ENCODE measurements around the gene HAUS3. TPM values are rescaled to one million over a fixed set of nuclear protein-coding genes. Genes with fewer than 3 reads are reported as not detected.

Gene HAUS3
- total RNA-seq, 4 donors from 2014 or later = 7.4 to 29.9 (median 14.2) TPM

- Histone ChIP-seq H3K4me3 (no peak overlapping the region), H3K27me3 (no peaks in the 10 kb centered on the region), H3K27ac (peak overlapping the region; percentile 89 to 93), H3K9me3 (no peaks in the 10 kb centered on the region), H3K36me3 (no peaks in the 10 kb centered on the region), H3K4me1 (peaks cover 9 to 51% of the 10 kb centered on the region in 2 donors)
- intact Hi-C loops (cut with DNase I; ENCODE audit: low total_unique reads) = no loop called here
- DNase-seq = peak in 1 of 2 donors; percentile 17
- TF ChIP-seq CTCF (IDR thresholded peaks at IDR 0.05) = no peak
- no peak for TF ChIP-seq POLR2A (IDR thresholded peaks at IDR 0.05)
Measured at GRCh38 chr4:2258091-2259035, 16.4 kb upstream of the HAUS3 start.

- TF ChIP-seq CTCF (IDR thresholded peaks at IDR 0.05) = no peak
- no peak for TF ChIP-seq POLR2A (IDR thresholded peaks at IDR 0.05)
- Histone ChIP-seq H3K4me3 (no peak overlapping the region), H3K9me3 (no peaks in the 10 kb centered on the region), H3K36me3 (no peaks in the 10 kb centered on the region), H3K27me3 (no peaks in the 10 kb centered on the region), H3K27ac (peak overlapping the region; percentile 89 to 93), H3K4me1 (peaks cover 9 to 55% of the 10 kb centered on the region in 2 donors)
- intact Hi-C loops (cut with DNase I; ENCODE audit: low total_unique reads) = no loop called here
- DNase-seq = peak; percentile 23 to 27
Measured at GRCh38 chr4:2257361-2258081, 15.6 kb upstream of the HAUS3 start.

GRCh38 chr4:2256781-2257191, 14.9 kb upstream of the HAUS3 start:
- Histone ChIP-seq H3K4me3 (no peak overlapping the region), H3K27ac (peak overlapping the region; percentile 89 to 93), H3K36me3 (no peaks in the 10 kb centered on the region), H3K9me3 (no peaks in the 10 kb centered on the region), H3K27me3 (no peaks in the 10 kb centered on the region), H3K4me1 (peaks cover 9 to 55% of the 10 kb centered on the region in 2 donors)
- intact Hi-C loops (cut with DNase I; ENCODE audit: low total_unique reads) = no loop called here
- DNase-seq = peak; percentile 58 to 70
- TF ChIP-seq POLR2A (IDR thresholded peaks at IDR 0.05) = no peak

GRCh38 chr4:2256156-2256731, 14.3 kb upstream of the HAUS3 start:
- no peak for TF ChIP-seq POLR2A (IDR thresholded peaks at IDR 0.05)
- no peak for TF ChIP-seq CTCF (IDR thresholded peaks at IDR 0.05)
- peak; percentile 43 to 50 for DNase-seq
- Histone ChIP-seq H3K27me3 (no peaks in the 10 kb centered on the region), H3K9me3 (no peaks in the 10 kb centered on the region), H3K4me1 (peaks cover 9 to 55% of the 10 kb centered on the region in 2 donors), H3K4me3 (no peak overlapping the region), H3K27ac (peak overlapping the region; percentile 89 to 93), H3K36me3 (no peaks in the 10 kb centered on the region)
- intact Hi-C loops (cut with DNase I; ENCODE audit: low total_unique reads) = no loop called here

GRCh38 chr4:2255501-2256155, 13.7 kb upstream of the HAUS3 start:
- Histone ChIP-seq H3K27me3 (no peaks in the 10 kb centered on the region), H3K4me3 (no peak overlapping the region), H3K36me3 (no peaks in the 10 kb centered on the region), H3K27ac (peak overlapping the region; percentile 89 to 93), H3K9me3 (no peaks in the 10 kb centered on the region), H3K4me1 (peaks cover 9 to 54% of the 10 kb centered on the region in 2 donors)
- TF ChIP-seq CTCF (IDR thresholded peaks at IDR 0.05) = no peak
- TF ChIP-seq POLR2A (IDR thresholded peaks at IDR 0.05) = peak in 1 of 2 donors; percentile 3
- intact Hi-C loops (cut with DNase I; ENCODE audit: low total_unique reads) = no loop called here
- peak; percentile 59 to 63 for DNase-seq

Data from uterus (tissue), 4 donors.